ENCODE results near the gene TIFAB.

TIFAB gene

GRCh38 chr5:135481387-135481786, 29.2 kb upstream of the TIFAB start:
- no peak for DNase-seq

- DNase-seq = no peak
Measured at GRCh38 chr5:135480511-135480910, 28.4 kb upstream of the TIFAB start.

GRCh38 chr5:135478938-135479337, 26.8 kb upstream of the TIFAB start:
- no peak for DNase-seq

GRCh38 chr5:135477613-135478066, 25.5 kb upstream of the TIFAB start:
- no peak for DNase-seq

- DNase-seq = no peak
Measured at GRCh38 chr5:135476615-135477581, 24.7 kb upstream of the TIFAB start.

- no peak for DNase-seq
Measured at GRCh38 chr5:135473956-135474670, 22.0 kb upstream of the TIFAB start.

- no peak for DNase-seq
Measured at GRCh38 chr5:135472141-135472540, 20.0 kb upstream of the TIFAB start.

- no peak for DNase-seq
Measured at GRCh38 chr5:135471726-135472125, 19.6 kb upstream of the TIFAB start.

- no peak for DNase-seq
Measured at GRCh38 chr5:135469911-135470310, 17.8 kb upstream of the TIFAB start.

GRCh38 chr5:135468541-135468940, 16.4 kb upstream of the TIFAB start:
- no peak for DNase-seq

- no peak for DNase-seq
Measured at GRCh38 chr5:135467871-135468485, 15.8 kb upstream of the TIFAB start.

GRCh38 chr5:135467051-135467625, 15.0 kb upstream of the TIFAB start:
- DNase-seq = no peak

GRCh38 chr5:135466178-135467050, 14.3 kb upstream of the TIFAB start:
- peak; percentile 70 for DNase-seq

GRCh38 chr5:135465391-135466122, 13.4 kb upstream of the TIFAB start:
- no peak for DNase-seq

GRCh38 chr5:135462304-135462703, 10.2 kb upstream of the TIFAB start:
- DNase-seq = peak; percentile 44

GRCh38 chr5:135461481-135462151, 9.5 kb upstream of the TIFAB start:
- no peak for DNase-seq

- no peak for DNase-seq
Measured at GRCh38 chr5:135460246-135461033, 8.3 kb upstream of the TIFAB start.

GRCh38 chr5:135458921-135459331, 6.8 kb upstream of the TIFAB start:
- DNase-seq = no peak

- no peak for DNase-seq
Measured at GRCh38 chr5:135458356-135458755, 6.2 kb upstream of the TIFAB start.
